Measurements from ENCODE around the gene NEGR1. TPM values are rescaled to one million over a fixed set of nuclear protein-coding genes. Genes with fewer than 3 reads are reported as not detected.

NEGR1 gene
- total RNA-seq, 1 experiment from 2014 or later = 0.44 TPM

DNA sequence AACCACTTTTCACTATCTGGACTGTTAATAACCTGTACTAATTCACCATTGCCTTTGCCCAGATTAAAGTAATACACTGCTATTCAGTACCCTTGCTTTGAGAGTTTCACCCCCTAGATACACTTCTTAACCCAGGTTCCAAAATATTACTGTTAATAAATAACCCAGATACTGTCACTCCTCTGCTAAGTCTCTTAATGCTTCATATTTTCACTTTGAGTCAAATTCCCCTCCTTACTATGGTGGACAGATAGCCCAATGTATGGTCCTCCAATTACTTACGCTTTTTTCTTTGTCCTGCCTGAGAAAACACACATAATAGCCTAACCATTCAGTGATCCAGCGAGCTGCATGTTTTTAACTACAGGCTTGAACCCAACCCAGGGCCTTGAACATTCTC lies 152.5 kb downstream of the NEGR1 start:
- CTCF ChIA-PET = no interaction called here
- no peak overlapping the region for H3K4me3 ChIP-seq
- POLR2A ChIA-PET (ENCODE audit: unreplicated experiment) = no interaction called here

DNA sequence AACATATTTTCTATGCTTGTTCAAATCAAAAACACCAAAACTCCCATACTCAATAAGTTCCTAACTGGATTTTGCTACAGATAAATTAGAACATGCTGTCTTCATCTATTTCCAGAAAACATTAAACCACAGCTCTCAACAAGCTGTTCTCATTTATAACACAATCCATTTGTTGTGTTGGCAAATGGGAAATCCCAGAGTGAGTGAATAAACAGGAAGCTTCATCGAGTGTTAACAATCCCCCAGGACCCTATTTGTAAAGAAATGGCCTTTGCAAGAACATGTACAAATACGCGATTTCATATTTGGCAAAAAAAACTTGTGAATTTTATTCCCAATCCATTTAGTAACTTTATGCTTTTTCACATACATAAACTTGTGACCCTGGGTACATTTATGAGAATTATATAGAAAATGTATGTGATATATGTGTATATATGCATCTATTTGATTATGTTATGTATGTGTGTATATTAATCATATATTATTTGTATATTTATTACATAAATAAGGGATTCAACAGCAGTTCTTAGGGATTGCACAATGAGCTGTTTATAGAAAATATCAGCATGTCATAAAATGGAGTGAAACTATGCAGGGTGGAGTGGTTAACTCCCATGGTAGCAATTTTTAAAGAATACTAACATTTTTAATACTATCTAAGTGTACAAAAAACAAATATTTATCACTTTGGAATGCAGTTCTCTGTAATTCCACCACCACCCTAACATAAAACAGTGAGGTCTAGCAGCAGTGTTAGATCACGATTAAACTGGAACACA lies 160.0 kb downstream of the NEGR1 start:
- Histone ChIP-seq H3K27me3 (ENCODE audit: insufficient read depth, low read depth) (no peaks in the 10 kb centered on the region), H3F3A (ENCODE audit: insufficient read depth, low read depth) (no peaks in the 10 kb centered on the region), H3K27ac (no peak overlapping the region), H3K36me3 (ENCODE audit: low read depth) (no peaks in the 10 kb centered on the region), H3K79me2 (ENCODE audit: low read depth) (no peaks in the 10 kb centered on the region), H3K4me1 (replicated peaks; ENCODE audit: insufficient read depth) (no peaks in the 10 kb centered on the region), H4K20me1 (ENCODE audit: insufficient read depth) (no peaks in the 10 kb centered on the region), H2AFZ (no peak overlapping the region), H3K4me2 (no peak overlapping the region), H3K9me2 (ENCODE audit: insufficient read depth) (no peaks in the 10 kb centered on the region), H3K9me3 (ENCODE audit: insufficient read depth, low read depth) (no peaks in the 10 kb centered on the region), H3K4me3 (no peak overlapping the region)
- DNase-seq = no peak
- BruUV-seq (replicated peaks) = no TSS peak
- TF ChIP-seq, protein P1, sequence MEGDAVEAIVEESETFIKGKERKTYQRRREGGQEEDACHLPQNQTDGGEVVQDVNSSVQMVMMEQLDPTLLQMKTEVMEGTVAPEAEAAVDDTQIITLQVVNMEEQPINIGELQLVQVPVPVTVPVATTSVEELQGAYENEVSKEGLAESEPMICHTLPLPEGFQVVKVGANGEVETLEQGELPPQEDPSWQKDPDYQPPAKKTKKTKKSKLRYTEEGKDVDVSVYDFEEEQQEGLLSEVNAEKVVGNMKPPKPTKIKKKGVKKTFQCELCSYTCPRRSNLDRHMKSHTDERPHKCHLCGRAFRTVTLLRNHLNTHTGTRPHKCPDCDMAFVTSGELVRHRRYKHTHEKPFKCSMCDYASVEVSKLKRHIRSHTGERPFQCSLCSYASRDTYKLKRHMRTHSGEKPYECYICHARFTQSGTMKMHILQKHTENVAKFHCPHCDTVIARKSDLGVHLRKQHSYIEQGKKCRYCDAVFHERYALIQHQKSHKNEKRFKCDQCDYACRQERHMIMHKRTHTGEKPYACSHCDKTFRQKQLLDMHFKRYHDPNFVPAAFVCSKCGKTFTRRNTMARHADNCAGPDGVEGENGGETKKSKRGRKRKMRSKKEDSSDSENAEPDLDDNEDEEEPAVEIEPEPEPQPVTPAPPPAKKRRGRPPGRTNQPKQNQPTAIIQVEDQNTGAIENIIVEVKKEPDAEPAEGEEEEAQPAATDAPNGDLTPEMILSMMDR (conservative IDR thresholded peaks at IDR 0.05) = no peak
- no peak for TF ChIP-seq EZH2 (IDR thresholded peaks at IDR 0.05; ENCODE audit: low read depth)
- intact Hi-C loops (cut with micrococcal nuclease; ENCODE audit: unreplicated experiment) = no loop called here
- ChIA-PET POLR2A (ENCODE audit: unreplicated experiment) (no interaction called here), CTCF (no interaction called here)

More for the DNA sequence above, 152.5 kb downstream of the NEGR1 start:
- TF ChIP-seq, protein P1 (conservative IDR thresholded peaks at IDR 0.05) = no peak
- no peak for TF ChIP-seq EZH2 (IDR thresholded peaks at IDR 0.05; ENCODE audit: low read depth)
- Histone ChIP-seq H3K9me3 (ENCODE audit: insufficient read depth, low read depth) (no peaks in the 10 kb centered on the region), H3K27me3 (ENCODE audit: insufficient read depth, low read depth) (no peaks in the 10 kb centered on the region), H3K4me2 (no peak overlapping the region), H4K20me1 (ENCODE audit: insufficient read depth) (no peaks in the 10 kb centered on the region), H3F3A (ENCODE audit: insufficient read depth, low read depth) (no peaks in the 10 kb centered on the region), H2AFZ (no peak overlapping the region), H3K9me2 (ENCODE audit: insufficient read depth) (no peaks in the 10 kb centered on the region), H3K36me3 (ENCODE audit: low read depth) (no peaks in the 10 kb centered on the region), H3K27ac (no peak overlapping the region), H3K79me2 (ENCODE audit: low read depth) (no peaks in the 10 kb centered on the region), H3K4me1 (replicated peaks; ENCODE audit: insufficient read depth) (no peaks in the 10 kb centered on the region)
- intact Hi-C loops (cut with micrococcal nuclease; ENCODE audit: unreplicated experiment) = no loop called here
- DNase-seq = no peak
- BruUV-seq (replicated peaks) = no TSS peak

DNA sequence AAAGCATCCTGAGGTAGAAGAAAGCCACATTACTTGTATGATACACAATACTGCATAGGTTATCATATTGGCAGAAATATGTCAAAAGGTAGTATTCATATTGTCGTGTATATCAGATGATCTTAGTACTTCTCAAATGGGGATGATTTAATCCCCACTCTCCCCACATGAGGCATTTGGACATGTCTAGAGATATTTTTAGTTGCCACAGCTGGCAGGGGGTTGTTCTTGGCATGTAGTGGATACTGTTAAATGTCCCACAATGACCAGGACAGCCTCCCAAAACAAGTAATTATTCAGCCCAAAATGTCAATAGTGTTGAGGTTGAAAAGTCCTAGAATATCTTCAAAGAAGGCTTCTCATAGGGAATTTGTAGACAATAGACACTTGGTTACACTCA lies 162.8 kb downstream of the NEGR1 start:
- no peaks in the 10 kb centered on the region for H3K9me2 ChIP-seq (ENCODE audit: insufficient read depth)
- no peaks in the 10 kb centered on the region for H3K9me3 ChIP-seq (ENCODE audit: insufficient read depth, low read depth)
- H3K27ac ChIP-seq = no peak overlapping the region
- no peak overlapping the region for H2AFZ ChIP-seq
- no peak for DNase-seq
- no peaks in the 10 kb centered on the region for H4K20me1 ChIP-seq (ENCODE audit: insufficient read depth)
- H3F3A ChIP-seq (ENCODE audit: insufficient read depth, low read depth) = no peaks in the 10 kb centered on the region
- BruUV-seq (replicated peaks) = no TSS peak
- intact Hi-C loops (cut with micrococcal nuclease; ENCODE audit: unreplicated experiment) = no loop called here
- H3K79me2 ChIP-seq (ENCODE audit: low read depth) = no peaks in the 10 kb centered on the region
- no peaks in the 10 kb centered on the region for H3K36me3 ChIP-seq (ENCODE audit: low read depth)
- no peaks in the 10 kb centered on the region for H3K4me1 ChIP-seq (replicated peaks; ENCODE audit: insufficient read depth)
- H3K4me3 ChIP-seq = no peak overlapping the region
- CTCF ChIA-PET = no interaction called here
- POLR2A ChIA-PET (ENCODE audit: unreplicated experiment) = no interaction called here
- no peak for TF ChIP-seq EZH2 (IDR thresholded peaks at IDR 0.05; ENCODE audit: low read depth)
- TF ChIP-seq, protein P1 (conservative IDR thresholded peaks at IDR 0.05) = no peak
- H3K4me2 ChIP-seq = no peak overlapping the region
- H3K27me3 ChIP-seq (ENCODE audit: insufficient read depth, low read depth) = no peaks in the 10 kb centered on the region

All from PC-9 (cell line).